Fibroblast of villous mesenchyme (primary cell): ENCODE data around the gene TERT. TPM values are rescaled to one million over a fixed set of nuclear protein-coding genes. Genes with fewer than 3 reads are reported as not detected.

Experiments used
- DNase-seq: peaks from one replicate; pipeline ENCODE4 v3.0.0-alpha.2; 2010; ENCODE audit warnings: low read depth
- H3K4me3 ChIP-seq: 2 replicates; pipeline ENCODE4 v1.5.1; 2011; ENCODE audit warnings: low read depth, mild to moderate bottlenecking, low read length
- CTCF ChIP-seq: IDR thresholded peaks from 2 replicates; pipeline ENCODE4 v1.5.1; 2012; ENCODE audit warnings: low read depth, mild to moderate bottlenecking, low read length; ENCODE audit not compliant: insufficient read depth
- total RNA-seq: library from RNA; depleted of rRNA; stranded (reverse); fragments of >200 nt; gene quantifications from 2 replicates; pipeline ENCODE4 v1.2.3, GENCODE V29; 2012

TERT gene
- total RNA-seq, 1 donor: not detected

- H3K4me3 ChIP-seq: no peak overlapping the region
- TF ChIP-seq CTCF: no peak
- DNase-seq: no peak
Observed at GRCh38 chr5:1219098-1219767, 75.6 kb downstream of the TERT start.

- no peak for TF ChIP-seq CTCF
- DNase-seq: no peak
- H3K4me3 ChIP-seq: no peak overlapping the region
Observed at GRCh38 chr5:1218351-1219080, 76.4 kb downstream of the TERT start.

GRCh38 chr5:1217596-1218206, 77.2 kb downstream of the TERT start:
- DNase-seq: no peak
- no peak for TF ChIP-seq CTCF
- H3K4me3 ChIP-seq: no peak overlapping the region

GRCh38 chr5:1216918-1217295, 78.0 kb downstream of the TERT start:
- no peak for TF ChIP-seq CTCF
- DNase-seq: no peak
- no peak overlapping the region for H3K4me3 ChIP-seq

GRCh38 chr5:1216211-1216917, 78.5 kb downstream of the TERT start:
- no peak for TF ChIP-seq CTCF
- no peak for DNase-seq
- no peak overlapping the region for H3K4me3 ChIP-seq

GRCh38 chr5:1215320-1216096, 79.4 kb downstream of the TERT start:
- no peak overlapping the region for H3K4me3 ChIP-seq
- DNase-seq: no peak
- no peak for TF ChIP-seq CTCF
